Epithelial cell of proximal tubule (primary cell): ENCODE results near the gene CELSR1. TPM values are rescaled to one million over a fixed set of nuclear protein-coding genes. Genes with fewer than 3 reads are reported as not detected.

Experiments
- DNase-seq: peaks from one replicate; pipeline ENCODE4 v3.0.0-alpha.2; 2011; ENCODE audit warnings: low read depth
- H3K4me3 ChIP-seq: 2 replicates; pipeline ENCODE4 v1.5.1; 2011; ENCODE audit warnings: low read depth, mild to moderate bottlenecking, low read length
- total RNA-seq: library from RNA; depleted of rRNA; stranded (reverse); fragments of >200 nt; gene quantifications from 2 replicates; pipeline ENCODE4 v1.2.3, GENCODE V29; 2015
- TF ChIP-seq, protein P1 (sequence below): conservative IDR thresholded peaks from 2 replicates; pipeline ENCODE4 v1.5.1; 2012; ENCODE audit warnings: low read depth, mild to moderate bottlenecking, low read length

The CELSR1 gene
- total RNA-seq, 1 donor from 2014 or later = 85.0 TPM

DNA sequence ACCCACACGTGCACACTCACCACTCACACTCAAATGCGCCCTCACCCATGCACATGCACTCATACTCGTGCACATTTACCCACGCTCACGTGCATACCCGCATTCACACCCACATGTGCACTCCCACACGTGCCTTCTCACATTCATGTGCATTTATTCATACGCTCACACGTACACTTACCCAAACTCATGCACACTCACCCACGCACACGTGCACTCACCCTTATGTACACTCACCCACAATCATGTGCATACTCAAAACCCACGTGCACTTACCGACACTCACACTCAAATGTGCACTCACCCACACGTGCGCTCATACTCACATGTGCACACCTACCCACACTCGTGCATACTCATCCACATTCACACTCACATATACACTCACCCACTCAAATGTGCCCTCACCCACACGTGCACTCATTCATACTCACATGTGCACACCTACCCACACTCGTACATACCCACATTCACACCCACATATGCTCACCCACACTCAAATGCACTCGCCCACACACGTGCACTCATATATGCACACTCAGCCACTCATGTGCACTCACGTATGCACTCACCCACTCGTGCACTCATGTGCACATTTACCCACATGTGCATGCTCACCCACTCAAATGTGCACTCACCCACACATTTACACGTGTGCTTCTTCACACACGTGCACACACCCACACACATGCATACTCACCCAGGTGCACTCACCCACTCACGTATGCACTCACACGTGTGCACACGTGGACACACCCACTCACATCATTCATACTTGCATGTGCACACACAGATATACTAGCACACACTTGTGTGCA, 117.5 kb downstream of the CELSR1 start:
- no peak overlapping the region for H3K4me3 ChIP-seq
- TF ChIP-seq, protein P1, sequence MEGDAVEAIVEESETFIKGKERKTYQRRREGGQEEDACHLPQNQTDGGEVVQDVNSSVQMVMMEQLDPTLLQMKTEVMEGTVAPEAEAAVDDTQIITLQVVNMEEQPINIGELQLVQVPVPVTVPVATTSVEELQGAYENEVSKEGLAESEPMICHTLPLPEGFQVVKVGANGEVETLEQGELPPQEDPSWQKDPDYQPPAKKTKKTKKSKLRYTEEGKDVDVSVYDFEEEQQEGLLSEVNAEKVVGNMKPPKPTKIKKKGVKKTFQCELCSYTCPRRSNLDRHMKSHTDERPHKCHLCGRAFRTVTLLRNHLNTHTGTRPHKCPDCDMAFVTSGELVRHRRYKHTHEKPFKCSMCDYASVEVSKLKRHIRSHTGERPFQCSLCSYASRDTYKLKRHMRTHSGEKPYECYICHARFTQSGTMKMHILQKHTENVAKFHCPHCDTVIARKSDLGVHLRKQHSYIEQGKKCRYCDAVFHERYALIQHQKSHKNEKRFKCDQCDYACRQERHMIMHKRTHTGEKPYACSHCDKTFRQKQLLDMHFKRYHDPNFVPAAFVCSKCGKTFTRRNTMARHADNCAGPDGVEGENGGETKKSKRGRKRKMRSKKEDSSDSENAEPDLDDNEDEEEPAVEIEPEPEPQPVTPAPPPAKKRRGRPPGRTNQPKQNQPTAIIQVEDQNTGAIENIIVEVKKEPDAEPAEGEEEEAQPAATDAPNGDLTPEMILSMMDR = no peak
- DNase-seq = no peak

DNA sequence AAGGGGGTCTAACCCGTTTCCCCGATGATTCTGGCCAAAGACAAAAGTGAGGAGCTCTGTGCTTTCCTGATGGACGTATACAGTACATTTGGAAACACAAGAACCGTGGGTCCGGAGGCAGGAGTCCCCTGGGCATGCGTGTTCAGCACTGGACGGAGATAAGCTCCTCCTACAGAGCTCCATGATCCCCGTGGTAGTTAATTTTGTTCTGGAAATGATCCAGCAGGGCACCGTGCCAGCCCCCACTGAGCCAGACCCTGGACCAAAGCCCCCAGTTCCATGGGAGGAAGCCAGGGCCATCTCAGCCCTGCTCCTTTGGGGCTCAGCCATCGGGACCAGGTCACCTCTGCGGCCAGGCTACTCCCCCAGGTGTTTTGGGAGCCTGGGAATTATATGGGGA, 118.6 kb downstream of the CELSR1 start:
- TF ChIP-seq, protein P1 = no peak
- no peak for DNase-seq
- H3K4me3 ChIP-seq = no peak overlapping the region

DNA sequence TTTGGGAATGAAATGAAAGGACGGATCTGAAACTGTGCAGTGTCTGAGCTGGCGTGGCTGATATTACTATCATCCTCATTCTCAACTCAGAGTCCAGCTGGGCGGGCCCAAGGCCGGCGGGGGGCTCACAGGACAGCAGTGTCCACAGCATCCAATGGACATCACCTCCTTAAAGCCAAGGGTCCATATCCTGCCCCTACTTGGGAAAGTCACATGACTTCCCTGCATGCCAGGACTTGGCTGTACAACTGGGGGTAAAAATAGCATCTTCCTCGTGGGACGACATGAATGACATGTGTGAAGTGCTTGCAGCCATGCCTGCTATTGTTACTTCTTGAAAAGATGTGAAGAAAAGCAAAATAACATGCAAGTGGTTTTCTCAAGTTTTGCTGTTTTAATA, 119.7 kb downstream of the CELSR1 start:
- TF ChIP-seq, protein P1 = no peak
- no peak for DNase-seq
- H3K4me3 ChIP-seq = no peak overlapping the region

DNA sequence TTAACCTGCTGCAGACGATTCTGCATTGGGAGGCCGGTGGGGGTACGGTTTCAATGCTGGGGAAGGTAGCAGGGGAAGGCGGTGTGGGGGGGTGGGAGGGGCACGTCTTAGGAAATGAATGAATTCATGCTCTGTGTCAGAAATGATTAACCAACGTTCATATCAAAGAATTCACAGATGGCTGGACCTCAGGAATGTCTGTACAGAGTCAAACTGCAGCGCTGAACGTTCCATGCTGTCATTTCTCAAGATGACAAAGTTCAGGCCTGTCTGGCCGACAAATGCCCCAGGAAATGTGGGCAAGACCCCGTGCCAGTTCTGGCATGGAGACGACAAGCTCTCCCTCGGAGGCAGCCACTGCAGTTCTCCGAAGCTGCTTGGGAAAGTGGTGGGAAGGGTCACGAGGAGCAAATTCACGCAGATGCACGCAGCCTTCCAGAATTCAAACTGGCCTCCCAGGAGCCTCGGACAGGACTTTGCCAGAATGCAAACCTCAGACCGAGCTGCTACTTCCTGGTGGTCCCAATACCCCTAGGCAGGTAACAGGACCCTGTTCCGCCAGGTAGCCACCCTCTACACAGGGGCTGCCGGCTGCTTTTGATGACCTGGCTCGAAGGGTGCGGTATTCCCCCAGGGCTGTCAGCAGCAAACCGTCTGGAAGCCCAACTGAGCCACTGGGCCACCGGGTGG, 120.4 kb downstream of the CELSR1 start:
- DNase-seq = peak; percentile 51
- TF ChIP-seq, protein P1 = no peak
- H3K4me3 ChIP-seq = peak overlapping the region; percentile 39

DNA sequence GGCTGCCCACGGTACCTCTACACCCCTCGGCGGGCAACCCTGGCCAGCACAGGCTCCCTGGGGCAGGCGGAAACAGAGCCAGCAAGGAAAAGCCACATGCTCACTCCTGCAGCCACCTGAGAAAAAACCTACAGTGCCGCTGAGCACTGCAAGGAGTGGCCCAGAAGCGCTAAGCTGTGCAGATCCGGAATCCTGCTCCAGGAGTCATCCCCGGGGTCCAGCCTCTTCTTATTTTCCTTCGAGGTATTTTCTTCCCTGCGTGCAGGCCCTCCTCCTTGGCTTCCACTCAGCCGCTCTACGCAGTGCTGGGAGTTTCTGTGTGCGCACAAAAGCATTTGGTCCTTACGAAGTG, 120.9 kb downstream of the CELSR1 start:
- peak overlapping the region; percentile 39 for H3K4me3 ChIP-seq
- TF ChIP-seq, protein P1 = no peak
- peak; percentile 69 for DNase-seq

DNA sequence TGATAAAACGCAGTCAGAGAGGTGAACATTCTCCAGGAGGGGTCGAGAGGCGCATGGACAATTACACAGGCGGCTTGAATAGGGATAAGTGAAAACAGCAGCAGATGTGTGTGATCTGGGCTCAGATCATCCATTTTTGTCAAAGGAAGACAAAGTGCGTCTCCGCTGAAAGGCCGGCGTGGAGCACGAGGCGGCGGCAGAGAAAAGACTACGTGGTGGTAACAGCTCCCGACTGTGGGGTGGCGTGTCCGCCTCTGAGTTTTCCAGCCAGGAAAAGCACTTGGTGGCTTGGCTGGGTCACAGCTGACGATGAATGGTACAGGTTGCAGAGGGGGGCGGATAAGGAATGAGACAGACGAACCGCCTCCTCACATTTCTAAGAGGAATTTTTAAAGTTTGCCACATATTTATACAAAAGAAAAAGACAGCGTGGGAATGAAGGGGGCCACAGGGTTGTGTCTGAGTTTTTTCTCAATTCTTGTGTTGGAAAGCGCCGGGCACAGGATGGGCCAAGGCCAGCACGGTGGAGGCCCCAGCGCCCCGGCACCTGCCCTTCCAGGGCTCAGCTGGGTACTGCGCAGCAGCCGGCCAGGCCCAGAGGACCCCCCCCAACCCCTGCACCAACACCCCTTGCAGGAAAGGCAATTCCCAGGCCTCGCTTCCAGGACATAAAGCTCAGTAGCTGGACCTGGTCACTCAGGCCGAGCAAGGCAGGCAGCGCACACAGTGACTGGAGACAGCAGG, 121.5 kb downstream of the CELSR1 start:
- peak overlapping the region; percentile 39 for H3K4me3 ChIP-seq
- no peak for DNase-seq
- TF ChIP-seq, protein P1 = peak; percentile 17
